ENCODE measurements around the gene LCN10. TPM values are rescaled to one million over a fixed set of nuclear protein-coding genes. Genes with fewer than 3 reads are reported as not detected.

The LCN10 gene
- total and polyA plus RNA-seq, 2 of the 13 experiments (the other 11 are each of a cell fraction or from before 2014, with no cell fraction given) = 0.53 to 0.61 TPM

- TF ChIP-seq ZNF496 (CRISPR knock-in tag; IDR thresholded peaks at IDR 0.05; ENCODE audit: insufficient replicate concordance) = no peak
- no peak for TF ChIP-seq ZNF138 (CRISPR knock-in tag; IDR thresholded peaks at IDR 0.05; ENCODE audit: low read depth)
- TF ChIP-seq ZNF746 (CRISPR knock-in tag; IDR thresholded peaks at IDR 0.05) = 0 out of 2 replicates have a peak, but pooled peaks have one; percentile 15
- TF ChIP-seq ZFY (CRISPR knock-in tag; IDR thresholded peaks at IDR 0.05) = peak; percentile 60
- no peak for TF ChIP-seq SRSF9 (IDR thresholded peaks at IDR 0.05; ENCODE audit: borderline replicate concordance, insufficient read depth, low read depth, low read length, poor library complexity, severe bottlenecking)
- no peak for TF ChIP-seq ZNF296 (CRISPR knock-in tag; conservative IDR thresholded peaks at IDR 0.05)
- TF ChIP-seq ZNF550 (CRISPR knock-in tag; IDR thresholded peaks at IDR 0.05; ENCODE audit: borderline replicate concordance) = no peak
- TF ChIP-seq, protein P1, sequence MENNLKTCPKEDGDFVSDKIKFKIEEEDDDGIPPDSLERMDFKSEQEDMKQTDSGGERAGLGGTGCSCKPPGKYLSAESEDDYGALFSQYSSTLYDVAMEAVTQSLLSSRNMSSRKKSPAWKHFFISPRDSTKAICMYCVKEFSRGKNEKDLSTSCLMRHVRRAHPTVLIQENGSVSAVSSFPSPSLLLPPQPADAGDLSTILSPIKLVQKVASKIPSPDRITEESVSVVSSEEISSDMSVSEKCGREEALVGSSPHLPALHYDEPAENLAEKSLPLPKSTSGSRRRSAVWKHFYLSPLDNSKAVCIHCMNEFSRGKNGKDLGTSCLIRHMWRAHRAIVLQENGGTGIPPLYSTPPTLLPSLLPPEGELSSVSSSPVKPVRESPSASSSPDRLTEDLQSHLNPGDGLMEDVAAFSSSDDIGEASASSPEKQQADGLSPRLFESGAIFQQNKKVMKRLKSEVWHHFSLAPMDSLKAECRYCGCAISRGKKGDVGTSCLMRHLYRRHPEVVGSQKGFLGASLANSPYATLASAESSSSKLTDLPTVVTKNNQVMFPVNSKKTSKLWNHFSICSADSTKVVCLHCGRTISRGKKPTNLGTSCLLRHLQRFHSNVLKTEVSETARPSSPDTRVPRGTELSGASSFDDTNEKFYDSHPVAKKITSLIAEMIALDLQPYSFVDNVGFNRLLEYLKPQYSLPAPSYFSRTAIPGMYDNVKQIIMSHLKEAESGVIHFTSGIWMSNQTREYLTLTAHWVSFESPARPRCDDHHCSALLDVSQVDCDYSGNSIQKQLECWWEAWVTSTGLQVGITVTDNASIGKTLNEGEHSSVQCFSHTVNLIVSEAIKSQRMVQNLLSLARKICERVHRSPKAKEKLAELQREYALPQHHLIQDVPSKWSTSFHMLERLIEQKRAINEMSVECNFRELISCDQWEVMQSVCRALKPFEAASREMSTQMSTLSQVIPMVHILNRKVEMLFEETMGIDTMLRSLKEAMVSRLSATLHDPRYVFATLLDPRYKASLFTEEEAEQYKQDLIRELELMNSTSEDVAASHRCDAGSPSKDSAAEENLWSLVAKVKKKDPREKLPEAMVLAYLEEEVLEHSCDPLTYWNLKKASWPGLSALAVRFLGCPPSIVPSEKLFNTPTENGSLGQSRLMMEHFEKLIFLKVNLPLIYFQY (CRISPR knock-in tag; IDR thresholded peaks at IDR 0.05; ENCODE audit: borderline replicate concordance) = no peak; the same call in 1 of the 2 replicates
- TF ChIP-seq FOSL2 (CRISPR knock-in tag; IDR thresholded peaks at IDR 0.05) = peak; percentile 0; the same call in 1 of the 2 replicates
- peak; percentile 32 for TF ChIP-seq IKZF4 (CRISPR knock-in tag; IDR thresholded peaks at IDR 0.05; ENCODE audit: borderline replicate concordance, low read depth, not compliant biosample characterization)
- TF ChIP-seq ERF (CRISPR knock-in tag; IDR thresholded peaks at IDR 0.05) = peak; percentile 23; the same call in 1 of the 2 replicates
- TF ChIP-seq MXD1 (CRISPR knock-in tag; IDR thresholded peaks at IDR 0.05) = no peak
- TF ChIP-seq NFE2L1 (CRISPR knock-in tag; IDR thresholded peaks at IDR 0.05; ENCODE audit: borderline replicate concordance) = 0 out of 2 replicates have a peak, but pooled peaks have one; percentile 25
- no peak for TF ChIP-seq ZNF556 (CRISPR knock-in tag; IDR thresholded peaks at IDR 0.05; ENCODE audit: borderline replicate concordance)
- TF ChIP-seq BRCA1 (CRISPR knock-in tag; IDR thresholded peaks at IDR 0.05) = no peak; the same call in 1 of the 2 replicates
- no peak for TF ChIP-seq KDM5A (IDR thresholded peaks at IDR 0.05; ENCODE audit: borderline replicate concordance, low read length)
- 0 out of 4 replicates have a peak, but pooled peaks of 1 of the 2 experiments have one; percentile 10 for TF ChIP-seq NR2F1 (CRISPR knock-in tag; IDR thresholded peaks at IDR 0.05)
- TF ChIP-seq EEA1 (CRISPR knock-in tag; IDR thresholded peaks at IDR 0.05; ENCODE audit: borderline replicate concordance) = 0 out of 2 replicates have a peak, but pooled peaks have one; percentile 75
- TF ChIP-seq HOXD1 (CRISPR knock-in tag; IDR thresholded peaks at IDR 0.05) = peak; percentile 72; the same call in 1 of the 2 replicates
- TF ChIP-seq HDAC2 (CRISPR knock-in tag; IDR thresholded peaks at IDR 0.05) = 0 out of 2 replicates have a peak, but pooled peaks have one; percentile 13
- TF ChIP-seq DR1 (CRISPR knock-in tag; IDR thresholded peaks at IDR 0.05) = no peak
- peak; percentile 66 for TF ChIP-seq ELF1 (CRISPR knock-in tag; IDR thresholded peaks at IDR 0.05)
- TF ChIP-seq, protein P2, sequence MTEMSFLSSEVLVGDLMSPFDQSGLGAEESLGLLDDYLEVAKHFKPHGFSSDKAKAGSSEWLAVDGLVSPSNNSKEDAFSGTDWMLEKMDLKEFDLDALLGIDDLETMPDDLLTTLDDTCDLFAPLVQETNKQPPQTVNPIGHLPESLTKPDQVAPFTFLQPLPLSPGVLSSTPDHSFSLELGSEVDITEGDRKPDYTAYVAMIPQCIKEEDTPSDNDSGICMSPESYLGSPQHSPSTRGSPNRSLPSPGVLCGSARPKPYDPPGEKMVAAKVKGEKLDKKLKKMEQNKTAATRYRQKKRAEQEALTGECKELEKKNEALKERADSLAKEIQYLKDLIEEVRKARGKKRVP (CRISPR knock-in tag; IDR thresholded peaks at IDR 0.05) = no peak
- TF ChIP-seq ZMAT3 (CRISPR knock-in tag; conservative IDR thresholded peaks at IDR 0.05) = peak; percentile 34; the same call in 1 of the 2 replicates
Measured at GRCh38 chr9:136790640-136791515, 48.1 kb upstream of the LCN10 start, which contains the start of gene TMEM141 (continued).
